ENCODE data around the gene PDGFC. TPM values are rescaled to one million over a fixed set of nuclear protein-coding genes. Genes with fewer than 3 reads are reported as not detected.

PDGFC gene
- total and polyA plus RNA-seq, 2 of the 8 experiments (the other 6 are each of a cell fraction or from before 2014, with no cell fraction given): 0.65 to 2.7 TPM

DNA sequence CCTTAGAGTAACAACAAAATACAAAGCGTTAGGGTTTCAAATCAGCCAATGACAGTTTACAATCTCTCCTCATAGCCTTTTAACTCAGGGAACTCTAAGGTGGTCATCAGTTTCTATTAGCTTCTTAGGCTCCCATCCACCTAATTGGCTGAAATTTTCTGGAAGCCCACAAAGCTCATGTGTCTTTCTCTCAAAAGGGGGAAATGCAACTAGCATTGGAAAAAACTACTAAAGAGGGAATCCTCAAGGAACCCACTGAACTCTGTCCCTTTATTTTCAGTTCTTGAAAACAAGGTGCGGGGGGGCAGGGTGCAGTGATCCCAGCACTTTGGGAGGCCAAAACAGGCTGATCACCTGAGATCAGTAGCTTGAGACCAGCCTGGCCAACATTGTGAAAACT lies 56.4 kb downstream of the PDGFC start:
- Histone ChIP-seq H2AFZ (ENCODE audit: low read length) (no peak overlapping the region), H3K9me3 (ENCODE audit: insufficient read depth in 2 of 2, low read depth in 1 of 2, low read length in 1 of 2) (no peaks in the 10 kb centered on the region; a peak in 1 of 4 replicates), H3K18ac (ENCODE audit: extremely low read depth, low read length) (no peak overlapping the region), H2BK20ac (ENCODE audit: low read length) (no peak overlapping the region), H2AK5ac (ENCODE audit: low read depth, low read length) (no peak overlapping the region), H4K8ac (ENCODE audit: extremely low read depth, insufficient read depth, low read length) (no peak overlapping the region), H2BK12ac (ENCODE audit: low read depth, low read length) (no peak overlapping the region), H3K4me2 (ENCODE audit: insufficient read depth in 1 of 2, low read depth in 2 of 2, low read length in 2 of 2) (no peak overlapping the region), H3K9ac (replicated peaks in 1 of 4; ENCODE audit: extremely low read depth in 1 of 4, low read depth in 3 of 4, low read length in 3 of 4) (no peak overlapping the region), H3K36me3 (ENCODE audit: control insufficient read depth in 2 of 4, insufficient read depth in 4 of 4, low read length in 3 of 4) (no peaks in the 10 kb centered on the region), H3K4me3 (ENCODE audit: extremely low read depth in 1 of 4, insufficient read depth in 2 of 4, low read depth in 3 of 4, low read length in 4 of 4) (no peak overlapping the region), H3K56ac (replicated peaks; ENCODE audit: insufficient read length, low read depth, low read length) (no peak overlapping the region), H4K20me1 (replicated peaks in 1 of 2; ENCODE audit: control insufficient read depth in 1 of 2, insufficient read depth in 2 of 2, low read length in 2 of 2) (no peaks in the 10 kb centered on the region), H3K79me1 (ENCODE audit: low read depth, low read length) (no peaks in the 10 kb centered on the region), H3K4ac (replicated peaks; ENCODE audit: insufficient read length, low read depth, low read length) (no peak overlapping the region), H3K27ac (ENCODE audit: low read depth, low read length) (no peak overlapping the region), H3K23ac (ENCODE audit: insufficient read length) (no peak overlapping the region), H3K4me1 (replicated peaks in 1 of 4; ENCODE audit: control insufficient read depth in 3 of 4, insufficient read depth in 4 of 4, low read length in 3 of 4) (peaks cover 0 to 3% (median 0%) of the 10 kb centered on the region in 4 experiments; a peak in 1 of 7 replicates), H3K27me3 (replicated peaks in 1 of 4; ENCODE audit: control insufficient read depth in 3 of 4, extremely low read depth in 1 of 4, insufficient read depth in 3 of 4, low read length in 3 of 4) (no peaks in the 10 kb centered on the region), H4K5ac (ENCODE audit: insufficient read length, low read depth, low read length) (no peak overlapping the region), H3K23me2 (ENCODE audit: low read depth, low read length) (no peaks in the 10 kb centered on the region), H4K91ac (replicated peaks; ENCODE audit: insufficient read length, low read length) (no peak overlapping the region), H2BK5ac (ENCODE audit: low read depth, low read length) (no peak overlapping the region), H2BK15ac (ENCODE audit: low read length) (no peak overlapping the region), H3K14ac (ENCODE audit: insufficient read length) (no peak overlapping the region), H3K79me2 (ENCODE audit: control insufficient read depth in 1 of 2, insufficient read depth in 2 of 2, low read length in 2 of 2) (no peaks in the 10 kb centered on the region), H2BK120ac (replicated peaks; ENCODE audit: low read depth, low read length) (no peak overlapping the region)
- DNase-seq (ENCODE audit: low read depth in 1 of 2, low spot score in 2 of 2): no peak
- CTCF ChIA-PET (ENCODE audit: partially characterized antibody): interaction anchor here (1.0 kb wide), 1 partner anchor 11 kb away, joined by 4 read pairs; no protein-coding TSS in a partner anchor
- 93% methylated on average over 2 of the region's 2 CpGs; no CpG with 5 or more reads in 1 of the 2 experiments for WGBS, 2 experiments (ENCODE audit: extremely low coverage in 1 of 2, insufficient coverage in 1 of 2, insufficient read length in 1 of 2, insufficient replicate concordance in 2 of 2, low coverage in 1 of 2, low lambda C conversion rate in 2 of 2, missing lambda C conversion rate in 1 of 2)
- no peak for FAIRE-seq
- POLR2A ChIA-PET (ENCODE audit: partially characterized antibody): no interaction called here
- TF ChIP-seq CEBPB (IDR thresholded peaks at IDR 0.05; ENCODE audit: low read depth, low read length) (no peak), EGR1 (IDR thresholded peaks at IDR 0.05; ENCODE audit: borderline replicate concordance, low read depth, low read length) (no peak), SP2 (IDR thresholded peaks at IDR 0.05; ENCODE audit: low read length) (no peak), RBBP5 (IDR thresholded peaks at IDR 0.05; ENCODE audit: borderline replicate concordance, low read depth, low read length) (no peak), KDM1A (IDR thresholded peaks at IDR 0.05; ENCODE audit: borderline replicate concordance, low read length) (no peak), NANOG (IDR thresholded peaks at IDR 0.05; ENCODE audit: insufficient read depth, low read depth, low read length, poor library complexity, severe bottlenecking) (no peak), BRCA1 (IDR thresholded peaks at IDR 0.05; ENCODE audit: low read depth, low read length) (no peak), POLR2A (IDR thresholded peaks at IDR 0.05; ENCODE audit: control extremely low read depth in 1 of 2, low read depth in 2 of 2, low read length in 2 of 2) (no peak), SUZ12 (IDR thresholded peaks at IDR 0.05; ENCODE audit: low read length) (no peak), CBX8 (IDR thresholded peaks at IDR 0.05; ENCODE audit: borderline replicate concordance, low read depth, low read length) (no peak)
- TF ChIP-seq, protein P1, sequence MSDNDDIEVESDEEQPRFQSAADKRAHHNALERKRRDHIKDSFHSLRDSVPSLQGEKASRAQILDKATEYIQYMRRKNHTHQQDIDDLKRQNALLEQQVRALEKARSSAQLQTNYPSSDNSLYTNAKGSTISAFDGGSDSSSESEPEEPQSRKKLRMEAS (IDR thresholded peaks at IDR 0.05): no peak
- TF ChIP-seq, protein P2, sequence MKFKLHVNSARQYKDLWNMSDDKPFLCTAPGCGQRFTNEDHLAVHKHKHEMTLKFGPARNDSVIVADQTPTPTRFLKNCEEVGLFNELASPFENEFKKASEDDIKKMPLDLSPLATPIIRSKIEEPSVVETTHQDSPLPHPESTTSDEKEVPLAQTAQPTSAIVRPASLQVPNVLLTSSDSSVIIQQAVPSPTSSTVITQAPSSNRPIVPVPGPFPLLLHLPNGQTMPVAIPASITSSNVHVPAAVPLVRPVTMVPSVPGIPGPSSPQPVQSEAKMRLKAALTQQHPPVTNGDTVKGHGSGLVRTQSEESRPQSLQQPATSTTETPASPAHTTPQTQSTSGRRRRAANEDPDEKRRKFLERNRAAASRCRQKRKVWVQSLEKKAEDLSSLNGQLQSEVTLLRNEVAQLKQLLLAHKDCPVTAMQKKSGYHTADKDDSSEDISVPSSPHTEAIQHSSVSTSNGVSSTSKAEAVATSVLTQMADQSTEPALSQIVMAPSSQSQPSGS (IDR thresholded peaks at IDR 0.05; ENCODE audit: low read length): no peak
- TF ChIP-seq, protein P3, sequence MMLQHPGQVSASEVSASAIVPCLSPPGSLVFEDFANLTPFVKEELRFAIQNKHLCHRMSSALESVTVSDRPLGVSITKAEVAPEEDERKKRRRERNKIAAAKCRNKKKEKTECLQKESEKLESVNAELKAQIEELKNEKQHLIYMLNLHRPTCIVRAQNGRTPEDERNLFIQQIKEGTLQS (IDR thresholded peaks at IDR 0.05; ENCODE audit: insufficient read depth, low read depth, low read length): no peak
